GM12891 (cell line): ENCODE results near the gene DDRGK1.

Experiments
- POLR2A ChIP-seq: IDR thresholded peaks from 2 replicates; pipeline ENCODE4 v1.6.1; 2011; ENCODE audit warnings: low read depth, low read length, control low read depth
- POLR2AphosphoS5 ChIP-seq: IDR thresholded peaks from 2 replicates; pipeline ENCODE4 v1.6.1; 2011; ENCODE audit warnings: low read depth, low read length, control low read depth

- TF ChIP-seq POLR2A: no peak; the same call in 1 of the 2 replicates
- TF ChIP-seq POLR2AphosphoS5: 0 out of 2 replicates have a peak, but pooled peaks have one; percentile 23
Observed at GRCh38 chr20:3203315-3204123, 963 bp downstream of the DDRGK1 start.
